RPMI8226 (cell line): ENCODE results near the gene SMPD1.

ENCODE experiments used
- DNase-seq: peaks from one replicate; pipeline ENCODE4 v3.0.0-alpha.2; 2015

SMPD1 gene

GRCh38 chr11:6389905-6390717, at the start of gene SMPD1:
TSS of gene SMPD1 (plus strand) at chr11:6390474. CDS start at chr11:6390599, 125 bp downstream.
- peak; percentile 90 for DNase-seq

- DNase-seq = no peak
Observed at GRCh38 chr11:6345366-6345765, 44.9 kb upstream of the SMPD1 start.

GRCh38 chr11:6350043-6350442, 40.2 kb upstream of the SMPD1 start:
- DNase-seq = no peak

- no peak for DNase-seq
Observed at GRCh38 chr11:6350486-6350885, 39.8 kb upstream of the SMPD1 start.

- no peak for DNase-seq
Observed at GRCh38 chr11:6351782-6352382, 38.4 kb upstream of the SMPD1 start.

- peak; percentile 59 for DNase-seq
Observed at GRCh38 chr11:6353367-6353987, 36.8 kb upstream of the SMPD1 start.

GRCh38 chr11:6354651-6355485, 35.4 kb upstream of the SMPD1 start:
- no peak for DNase-seq

GRCh38 chr11:6356503-6357055, 33.7 kb upstream of the SMPD1 start:
- no peak for DNase-seq

GRCh38 chr11:6357222-6357621, 33.1 kb upstream of the SMPD1 start:
- DNase-seq = no peak

- DNase-seq = no peak
Observed at GRCh38 chr11:6360183-6360582, 30.1 kb upstream of the SMPD1 start.

GRCh38 chr11:6362185-6362872, 27.9 kb upstream of the SMPD1 start:
- DNase-seq = no peak

GRCh38 chr11:6362873-6363678, 27.2 kb upstream of the SMPD1 start:
- peak; percentile 61 for DNase-seq

- DNase-seq = no peak
Observed at GRCh38 chr11:6365659-6366058, 24.6 kb upstream of the SMPD1 start.

GRCh38 chr11:6371825-6372224, 18.4 kb upstream of the SMPD1 start:
- no peak for DNase-seq

- no peak for DNase-seq
Observed at GRCh38 chr11:6377902-6378639, 12.2 kb upstream of the SMPD1 start.

GRCh38 chr11:6378640-6378989, 11.7 kb upstream of the SMPD1 start:
- no peak for DNase-seq

GRCh38 chr11:6385046-6385777, 5.1 kb upstream of the SMPD1 start:
- DNase-seq = no peak

- no peak for DNase-seq
Observed at GRCh38 chr11:6387811-6388599, 2.3 kb upstream of the SMPD1 start.

- DNase-seq = no peak
Observed at GRCh38 chr11:6388748-6389147, 1.5 kb upstream of the SMPD1 start.
